Measurements from ENCODE around the gene CHST11. TPM values are rescaled to one million over a fixed set of nuclear protein-coding genes. Genes with fewer than 3 reads are reported as not detected.

Gene CHST11
- total and polyA plus RNA-seq, 9 of the 15 experiments (the other 6 are each of a cell fraction or from before 2014, with no cell fraction given) = 2.3 to 38.7 (median 15.0) TPM

DNA sequence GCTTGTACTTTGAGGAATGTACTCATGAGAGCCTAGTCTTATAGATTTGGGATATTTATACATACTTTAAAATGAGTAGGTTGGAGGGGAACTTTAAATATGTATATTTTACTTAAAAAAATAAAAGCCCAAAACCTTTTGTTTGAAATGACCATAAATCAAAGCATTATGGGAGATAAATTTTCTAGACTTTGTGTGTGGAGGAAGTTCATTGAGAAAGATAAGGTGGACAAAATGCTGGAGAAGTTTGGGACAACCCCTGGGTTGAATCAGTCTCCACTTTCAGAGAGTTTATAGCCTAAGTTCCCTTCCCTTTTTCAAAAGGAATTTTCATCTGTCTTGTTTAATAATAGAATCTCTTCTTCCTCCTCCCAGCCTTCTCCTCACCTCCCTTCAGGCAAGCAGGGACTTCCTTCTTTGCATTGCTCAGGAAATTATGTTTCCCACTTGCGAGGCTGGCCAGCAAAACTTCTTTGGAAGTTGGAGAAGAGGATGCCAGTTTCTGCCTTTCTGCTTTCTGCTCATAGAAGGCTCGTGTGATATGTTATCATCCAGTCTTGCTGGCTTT is 54.2 kb downstream of the CHST11 start (continued):
- TF ChIP-seq, protein P1, sequence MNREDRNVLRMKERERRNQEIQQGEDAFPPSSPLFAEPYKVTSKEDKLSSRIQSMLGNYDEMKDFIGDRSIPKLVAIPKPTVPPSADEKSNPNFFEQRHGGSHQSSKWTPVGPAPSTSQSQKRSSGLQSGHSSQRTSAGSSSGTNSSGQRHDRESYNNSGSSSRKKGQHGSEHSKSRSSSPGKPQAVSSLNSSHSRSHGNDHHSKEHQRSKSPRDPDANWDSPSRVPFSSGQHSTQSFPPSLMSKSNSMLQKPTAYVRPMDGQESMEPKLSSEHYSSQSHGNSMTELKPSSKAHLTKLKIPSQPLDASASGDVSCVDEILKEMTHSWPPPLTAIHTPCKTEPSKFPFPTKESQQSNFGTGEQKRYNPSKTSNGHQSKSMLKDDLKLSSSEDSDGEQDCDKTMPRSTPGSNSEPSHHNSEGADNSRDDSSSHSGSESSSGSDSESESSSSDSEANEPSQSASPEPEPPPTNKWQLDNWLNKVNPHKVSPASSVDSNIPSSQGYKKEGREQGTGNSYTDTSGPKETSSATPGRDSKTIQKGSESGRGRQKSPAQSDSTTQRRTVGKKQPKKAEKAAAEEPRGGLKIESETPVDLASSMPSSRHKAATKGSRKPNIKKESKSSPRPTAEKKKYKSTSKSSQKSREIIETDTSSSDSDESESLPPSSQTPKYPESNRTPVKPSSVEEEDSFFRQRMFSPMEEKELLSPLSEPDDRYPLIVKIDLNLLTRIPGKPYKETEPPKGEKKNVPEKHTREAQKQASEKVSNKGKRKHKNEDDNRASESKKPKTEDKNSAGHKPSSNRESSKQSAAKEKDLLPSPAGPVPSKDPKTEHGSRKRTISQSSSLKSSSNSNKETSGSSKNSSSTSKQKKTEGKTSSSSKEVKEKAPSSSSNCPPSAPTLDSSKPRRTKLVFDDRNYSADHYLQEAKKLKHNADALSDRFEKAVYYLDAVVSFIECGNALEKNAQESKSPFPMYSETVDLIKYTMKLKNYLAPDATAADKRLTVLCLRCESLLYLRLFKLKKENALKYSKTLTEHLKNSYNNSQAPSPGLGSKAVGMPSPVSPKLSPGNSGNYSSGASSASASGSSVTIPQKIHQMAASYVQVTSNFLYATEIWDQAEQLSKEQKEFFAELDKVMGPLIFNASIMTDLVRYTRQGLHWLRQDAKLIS (CRISPR knock-in tag; IDR thresholded peaks at IDR 0.05) = no peak
- TF ChIP-seq ZNF41 (CRISPR knock-in tag; conservative IDR thresholded peaks at IDR 0.05) = no peak
- TF ChIP-seq, protein P2, sequence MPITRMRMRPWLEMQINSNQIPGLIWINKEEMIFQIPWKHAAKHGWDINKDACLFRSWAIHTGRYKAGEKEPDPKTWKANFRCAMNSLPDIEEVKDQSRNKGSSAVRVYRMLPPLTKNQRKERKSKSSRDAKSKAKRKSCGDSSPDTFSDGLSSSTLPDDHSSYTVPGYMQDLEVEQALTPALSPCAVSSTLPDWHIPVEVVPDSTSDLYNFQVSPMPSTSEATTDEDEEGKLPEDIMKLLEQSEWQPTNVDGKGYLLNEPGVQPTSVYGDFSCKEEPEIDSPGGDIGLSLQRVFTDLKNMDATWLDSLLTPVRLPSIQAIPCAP (CRISPR knock-in tag; IDR thresholded peaks at IDR 0.05; ENCODE audit: borderline replicate concordance) = no peak

DNA sequence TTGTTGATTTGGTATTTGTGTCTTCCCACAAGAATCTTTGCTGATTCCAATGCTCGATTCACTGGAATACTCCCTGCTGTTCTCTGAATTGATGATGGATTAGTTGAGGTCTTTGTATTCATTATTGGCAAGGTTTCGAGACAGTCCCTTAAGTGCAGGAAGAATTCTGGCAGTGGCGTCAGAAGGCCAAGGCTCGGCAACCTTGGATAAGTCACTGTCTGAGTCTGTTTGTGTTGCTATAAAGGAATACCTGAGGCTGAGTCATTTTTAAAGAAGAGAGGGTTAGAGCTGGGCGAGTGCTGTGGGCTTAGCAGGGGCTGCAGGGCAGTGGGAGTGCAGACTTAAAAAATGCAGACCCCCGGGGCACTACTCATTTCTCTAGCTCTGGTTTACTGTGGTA is 56.9 kb downstream of the CHST11 start:
- DNase-seq (ENCODE audit: extremely low read depth in 1 of 4, low spot score in 3 of 4) = no peak
- H3K9ac ChIP-seq (ENCODE audit: insufficient read depth in 1 of 2, low read depth in 2 of 2, low read length in 2 of 2) = no peak overlapping the region
- no TSS peak for BruUV-seq (replicated peaks)
- peaks cover 96% of the 10 kb centered on the region for H3K79me2 ChIP-seq (ENCODE audit: control insufficient read depth, insufficient read depth, low read length)
- intact Hi-C loops (cut with micrococcal nuclease) = loop anchor here (5.0 kb wide), 1 partner anchor 46 kb away; no protein-coding TSS in a partner anchor
- H4K20me1 ChIP-seq (replicated peaks; ENCODE audit: control insufficient read depth, insufficient read depth, low read length) = 0 out of 2 replicates have a peak, but pooled peaks cover 6% of the 10 kb centered on the region
- H3K9me1 ChIP-seq (ENCODE audit: control insufficient read depth, insufficient read depth, low read length) = no peaks in the 10 kb centered on the region
- 95% methylated on average over 5 of the region's 6 CpGs for whole genome bisulfite sequencing (ENCODE audit: insufficient coverage, low coverage, missing lambda C conversion rate)
- H3K9me3 ChIP-seq (replicated peaks; ENCODE audit: control insufficient read depth, insufficient read depth, low read depth, low read length) = peaks cover 5% of the 10 kb centered on the region; the same call in 1 of the 2 replicates
- in situ Hi-C loops (cut with MboI) = no loop called here
- ChIA-PET POLR2A (no interaction called here), CTCF (ENCODE audit: low intra/inter-chr PET ratio) (no interaction called here)
- ATAC-seq = no peak
- no peak overlapping the region for H2AFZ ChIP-seq (ENCODE audit: low read depth, low read length)
- FAIRE-seq = no peak
- no peak overlapping the region for H3K27ac ChIP-seq (ENCODE audit: extremely low read depth, low read depth, low read length)
- TF ChIP-seq ZNF699 (CRISPR knock-in tag; IDR thresholded peaks at IDR 0.05; ENCODE audit: insufficient replicate concordance) = no peak
- TF ChIP-seq ATF1 (CRISPR knock-in tag; IDR thresholded peaks at IDR 0.05) = no peak
- TF ChIP-seq ATF1 (tag; IDR thresholded peaks at IDR 0.05) = no peak
- H3K4me2 ChIP-seq (ENCODE audit: insufficient read depth, low read length) = no peak overlapping the region
- peaks cover 0 to 37% of the 10 kb centered on the region in 2 experiments; a peak in 3 of 5 replicates for H3K4me1 ChIP-seq (replicated peaks in 1 of 2; ENCODE audit: control insufficient read depth in 2 of 2, insufficient read depth in 2 of 2, low read length in 2 of 2)
- 0 out of 3 replicates have a peak, but pooled peaks cover 2% of the 10 kb centered on the region for H3K36me3 ChIP-seq (ENCODE audit: control insufficient read depth, insufficient read depth, low read length)
- no peak overlapping the region for H3K4me3 ChIP-seq
- no peaks in the 10 kb centered on the region for H3K27me3 ChIP-seq (ENCODE audit: control insufficient read depth in 2 of 2, insufficient read depth in 2 of 2, low read length in 2 of 2)
